ENCODE data around the gene CMBL.
A peak's percentile ranks its signal among the peaks of the same experiment; 100 is the strongest.

CMBL gene

GRCh38 chr5:10333154-10334006 is 25.7 kb upstream of the CMBL start:
- peak; percentile 50 for DNase-seq (ENCODE audit: low read depth)

- no peak for DNase-seq (ENCODE audit: low read depth)
Observed at GRCh38 chr5:10332301-10332700, 24.6 kb upstream of the CMBL start.

DNA sequence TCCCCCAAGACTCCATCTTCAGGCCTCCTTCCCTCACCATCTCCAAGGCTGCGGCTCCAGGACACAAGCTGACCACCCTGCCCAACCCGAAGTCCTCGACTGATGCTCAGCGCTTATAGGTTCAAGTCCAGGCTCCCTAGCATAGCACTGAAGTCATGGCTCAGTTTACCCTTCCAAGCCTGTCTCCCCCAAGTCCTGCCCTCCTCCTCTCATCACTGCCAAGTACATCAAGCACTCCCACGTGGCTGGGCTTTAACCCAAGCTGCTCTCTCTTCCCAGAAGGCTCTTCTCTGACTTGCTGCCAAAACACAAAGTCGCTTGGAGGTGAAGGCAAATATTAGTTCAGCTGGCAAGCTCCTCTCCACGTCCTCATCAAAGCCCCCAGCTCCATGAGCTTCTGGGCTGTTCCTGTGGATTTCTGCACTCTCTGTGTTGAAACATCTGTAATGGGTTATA is 23.7 kb upstream of the CMBL start:
- peak; percentile 79 for DNase-seq (ENCODE audit: low read depth)

DNA sequence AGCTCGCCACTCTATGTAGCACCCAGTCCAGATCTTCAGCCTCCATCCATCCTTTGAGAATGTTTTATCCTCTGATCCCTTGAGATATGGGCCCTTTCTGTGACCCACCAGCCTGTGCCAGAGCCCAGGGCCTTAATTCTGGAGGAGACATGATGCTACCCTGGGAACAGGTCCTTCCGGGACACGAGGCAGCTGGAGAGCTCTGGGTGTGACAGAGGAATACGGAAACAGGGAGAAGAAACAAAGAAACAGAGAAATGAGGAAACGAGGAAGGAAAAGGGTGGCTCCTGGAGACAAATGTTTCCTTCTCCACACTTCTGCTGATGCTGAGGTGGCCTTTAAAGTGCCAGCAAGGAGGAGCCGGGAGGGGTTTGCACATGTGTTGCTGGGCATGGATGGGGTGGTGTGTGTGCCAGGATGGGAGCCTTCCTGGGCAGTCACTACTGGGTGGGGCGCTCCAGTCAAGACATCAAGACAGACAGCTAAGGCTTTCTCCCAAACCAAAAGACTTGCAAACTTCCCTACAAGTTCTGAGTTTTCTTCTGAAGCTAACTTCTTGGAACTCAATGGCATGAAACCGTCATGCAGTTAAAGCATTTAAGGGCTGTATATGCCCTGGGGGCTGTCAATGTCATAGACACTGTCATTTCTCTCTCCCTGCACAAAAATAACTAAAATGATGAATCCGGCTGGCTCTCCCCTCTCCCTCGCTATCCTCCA is 23.0 kb upstream of the CMBL start:
- DNase-seq (ENCODE audit: low read depth), result peak; percentile 17

- peak; percentile 92 for DNase-seq (ENCODE audit: low read depth)
Observed at GRCh38 chr5:10329820-10330481, 22.2 kb upstream of the CMBL start.

DNA sequence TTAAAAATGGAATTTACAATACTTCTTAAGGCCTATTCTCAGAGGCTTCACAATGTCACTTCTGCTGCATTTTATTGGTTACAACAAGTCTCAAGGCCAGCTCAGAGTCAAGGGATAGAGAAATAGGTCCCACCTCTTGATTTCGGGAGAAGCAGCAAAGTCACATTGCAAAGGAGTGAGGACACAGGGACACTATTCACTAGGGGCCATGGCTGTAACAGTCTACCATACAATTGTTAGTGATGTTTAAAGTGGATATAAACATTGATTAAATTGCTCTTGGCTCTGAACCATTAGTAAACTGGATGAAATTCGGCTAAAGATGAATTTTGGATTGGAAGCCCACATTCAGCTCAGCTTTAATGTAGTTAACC is 21.7 kb upstream of the CMBL start:
- no peak for DNase-seq (ENCODE audit: low read depth)

- DNase-seq (ENCODE audit: low read depth), result peak; percentile 73
Observed at GRCh38 chr5:10328323-10328722, 20.6 kb upstream of the CMBL start.

DNA sequence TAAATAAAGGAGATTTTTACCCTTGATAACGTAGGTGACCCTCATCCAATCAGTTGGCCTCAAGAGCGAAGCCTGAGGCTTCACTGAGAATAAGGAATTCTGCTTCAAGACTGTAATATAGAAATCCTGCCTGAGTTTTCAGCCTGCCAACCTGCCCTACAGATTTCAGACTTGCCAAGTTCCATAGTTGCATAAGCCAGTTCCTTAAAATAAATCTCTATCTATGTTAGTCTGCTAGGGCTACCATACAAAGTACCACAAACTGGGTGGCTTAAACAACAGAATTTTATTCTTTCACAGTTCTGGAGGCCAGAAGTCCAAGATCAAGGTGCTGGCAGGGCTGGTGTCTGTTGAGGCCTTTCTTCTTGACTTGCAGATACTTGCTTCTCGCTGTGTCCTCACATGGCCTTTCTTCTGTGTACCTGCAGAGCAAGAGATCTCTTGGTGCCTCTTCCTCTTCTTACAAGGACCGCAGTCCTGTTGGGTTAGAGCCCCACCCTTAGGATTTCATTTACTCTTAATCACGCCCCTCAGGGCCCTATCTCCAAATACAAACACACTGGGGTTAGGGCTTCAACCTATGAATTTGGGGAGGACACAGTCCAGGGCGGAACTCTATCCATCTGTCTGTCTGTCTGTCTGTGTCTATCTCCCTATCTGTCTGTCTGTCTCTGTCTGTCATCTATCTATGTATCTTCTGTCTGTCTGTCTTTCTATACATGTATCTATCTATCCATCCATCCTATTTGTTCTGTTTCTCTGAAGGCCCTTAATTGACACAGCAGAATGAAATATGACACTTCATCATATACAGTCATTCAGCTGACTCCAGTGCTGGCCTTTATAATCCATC is 17.0 kb upstream of the CMBL start:
- no peak for DNase-seq (ENCODE audit: low read depth)

GRCh38 chr5:10323588-10324488 is 16.1 kb upstream of the CMBL start:
- DNase-seq (ENCODE audit: low read depth), result no peak

- DNase-seq (ENCODE audit: low read depth), result no peak
Observed at GRCh38 chr5:10321882-10322281, 14.2 kb upstream of the CMBL start.

DNA sequence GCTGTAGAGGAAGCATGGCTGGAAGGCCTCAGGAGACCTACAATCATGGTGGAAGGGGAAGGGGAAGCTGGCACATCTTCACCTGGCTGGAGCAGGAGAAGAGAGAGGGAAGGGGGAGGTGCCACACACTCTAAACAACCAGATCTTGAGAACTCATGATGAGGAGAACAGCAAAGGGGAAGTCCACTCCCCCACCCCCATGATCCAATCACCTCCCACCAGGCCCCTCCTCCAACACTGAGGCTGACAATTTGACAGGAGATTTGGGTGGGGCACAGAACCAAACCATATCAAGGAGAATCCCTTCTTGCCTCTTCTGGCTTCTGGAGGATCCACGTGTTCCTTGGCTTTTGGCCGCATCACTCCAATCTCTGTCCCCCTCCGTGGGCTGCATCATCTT is 13.1 kb upstream of the CMBL start:
- DNase-seq (ENCODE audit: low read depth), result no peak

DNA sequence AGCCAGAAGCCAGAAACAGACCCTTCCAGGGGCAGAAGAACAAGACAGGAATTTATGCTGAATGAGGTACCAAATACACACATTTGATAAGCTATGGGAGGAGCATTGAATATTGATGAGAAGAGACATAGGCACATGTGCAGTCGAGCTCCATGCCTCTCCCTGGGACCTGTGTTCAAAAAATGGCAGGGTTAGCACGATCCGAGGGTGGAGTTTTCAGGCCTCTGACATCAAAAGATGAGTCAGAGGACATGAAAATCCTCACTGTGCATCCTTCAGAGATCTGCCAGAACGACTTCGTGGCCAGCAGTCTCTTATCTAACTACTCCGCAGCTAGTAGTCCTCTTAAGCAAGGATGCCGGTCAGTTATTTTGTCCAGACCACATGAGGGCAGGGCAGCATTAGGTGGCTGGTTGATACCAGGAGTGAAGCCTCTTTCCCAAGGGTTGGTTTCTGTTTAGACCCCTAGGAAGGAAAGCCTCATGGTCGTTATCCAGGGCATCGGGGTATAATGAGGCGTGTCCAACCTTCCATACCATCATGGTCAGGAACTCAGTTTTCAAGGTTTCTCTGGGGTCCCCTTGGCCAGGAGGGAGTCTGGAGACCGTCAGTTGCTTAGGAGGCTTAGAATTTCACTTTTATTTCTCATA is 11.6 kb upstream of the CMBL start:
- peak; percentile 30 for DNase-seq (ENCODE audit: low read depth)

GRCh38 chr5:10317825-10318682 is 10.4 kb upstream of the CMBL start:
- peak; percentile 52 for DNase-seq (ENCODE audit: low read depth)

GRCh38 chr5:10315824-10316509 is 8.3 kb upstream of the CMBL start:
- no peak for DNase-seq (ENCODE audit: low read depth)

GRCh38 chr5:10315201-10315600 is 7.5 kb upstream of the CMBL start:
- DNase-seq (ENCODE audit: low read depth), result no peak

- no peak for DNase-seq (ENCODE audit: low read depth)
Observed at GRCh38 chr5:10311595-10312425, 4.1 kb upstream of the CMBL start.

- DNase-seq (ENCODE audit: low read depth), result peak; percentile 62
Observed at GRCh38 chr5:10310835-10311570, 3.3 kb upstream of the CMBL start.

Measured in EH (cell line).